Urothelium cell line (cell line): ENCODE results near the gene BTBD7.
A peak's percentile ranks its signal among the peaks of the same experiment; 100 is the strongest.
"Not testable (repeated sequence)": the region's sequence is repeated elsewhere in the genome, so short reads cannot be mapped to it uniquely, and the experiment has no call there.

Experiments
- DNase-seq: peaks from one replicate; pipeline ENCODE4 v3.0.0; 2011; ENCODE audit warnings: low spot score, mixed read lengths
- FAIRE-seq: peaks from 2 replicates; lab custom pipeline; 2011; peaks lifted over from hg19 to GRCh38; lab: Jason Lieb, UNC

BTBD7 gene

GRCh38 chr14:93332853-93333630 lies at the start of gene BTBD7:
TSS of gene BTBD7 (minus strand) at chr14:93333036. CDS start at chr14:93296051, 36,985 bp downstream.
- FAIRE-seq: no peak
- peak; percentile 94 for DNase-seq

GRCh38 chr14:93381644-93382043 lies 48.8 kb upstream of the BTBD7 start:
- FAIRE-seq: no peak
- DNase-seq: no peak

GRCh38 chr14:93379831-93380230 lies 47.0 kb upstream of the BTBD7 start:
- DNase-seq: no peak
- FAIRE-seq: no peak

GRCh38 chr14:93375673-93376156 lies 42.9 kb upstream of the BTBD7 start:
- no peak for FAIRE-seq

GRCh38 chr14:93369713-93370266 lies 37.0 kb upstream of the BTBD7 start:
- DNase-seq: no peak
- FAIRE-seq: no peak

More at GRCh38 chr14:93375673-93376156, 42.9 kb upstream of the BTBD7 start:
- no peak for DNase-seq

- DNase-seq (no peak), FAIRE-seq (no peak)
Measured at GRCh38 chr14:93368996-93369712, 36.3 kb upstream of the BTBD7 start.

GRCh38 chr14:93354873-93355272 lies 22.0 kb upstream of the BTBD7 start:
- not testable (repeated sequence) for FAIRE-seq, DNase-seq

- FAIRE-seq (no peak), DNase-seq (no peak)
Measured at GRCh38 chr14:93348292-93348691, 15.5 kb upstream of the BTBD7 start.

- FAIRE-seq: no peak
- DNase-seq: no peak
Measured at GRCh38 chr14:93347850-93348249, 15.0 kb upstream of the BTBD7 start.

- DNase-seq (no peak), FAIRE-seq (no peak)
Measured at GRCh38 chr14:93346926-93347721, 14.3 kb upstream of the BTBD7 start, which contains the start of gene COX8C. TSS of gene COX8C (plus strand) at chr14:93347182. CDS start at chr14:93347269, 87 bp downstream.

GRCh38 chr14:93343797-93344196 lies 11.0 kb upstream of the BTBD7 start:
- DNase-seq: no peak
- FAIRE-seq: no peak

- FAIRE-seq: no peak
- no peak for DNase-seq
Measured at GRCh38 chr14:93343266-93343665, 10.4 kb upstream of the BTBD7 start.

- DNase-seq: no peak
- no peak for FAIRE-seq
Measured at GRCh38 chr14:93337884-93338283, 5.0 kb upstream of the BTBD7 start.

GRCh38 chr14:93337143-93337753 lies 4.4 kb upstream of the BTBD7 start:
- no peak for FAIRE-seq
- DNase-seq: no peak

- DNase-seq (no peak), FAIRE-seq (no peak)
Measured at GRCh38 chr14:93333631-93334103, 831 bp upstream of the BTBD7 start.

GRCh38 chr14:93332397-93332852 lies 411 bp downstream of the BTBD7 start:
- DNase-seq (peak; percentile 53), FAIRE-seq (no peak)

- DNase-seq (no peak), FAIRE-seq (no peak)
Measured at GRCh38 chr14:93331728-93332396, 974 bp downstream of the BTBD7 start.

GRCh38 chr14:93331002-93331727 lies 1.7 kb downstream of the BTBD7 start:
- DNase-seq (no peak), FAIRE-seq (no peak)

GRCh38 chr14:93330609-93331000 lies 2.2 kb downstream of the BTBD7 start:
- DNase-seq (no peak), FAIRE-seq (no peak)
